H9 (cell line): Measurements from ENCODE around the gene NDUFA11. TPM values are rescaled to one million over a fixed set of nuclear protein-coding genes. Genes with fewer than 3 reads are reported as not detected.

Experiments used
- DNase-seq: peaks from one replicate; pipeline ENCODE4 v3.0.0-alpha.2; 2017
- H2AFZ ChIP-seq: one replicate; pipeline ENCODE4 v1.6.1; 2013; ENCODE audit warnings: mild to moderate bottlenecking, low read length, control low read depth, moderate library complexity
- H2AK5ac ChIP-seq: 2 replicates; pipeline ENCODE4 v1.6.1; 2013; ENCODE audit warnings: low read length, control low read depth, mixed read lengths; ENCODE audit not compliant: insufficient read length
- H2BK120ac ChIP-seq: one replicate; pipeline ENCODE4 v1.6.1; 2013; ENCODE audit warnings: low read depth, mild to moderate bottlenecking, low read length, control low read depth, inconsistent platforms; ENCODE audit not compliant: poor library complexity, severe bottlenecking
- H2BK12ac ChIP-seq: 2 replicates; pipeline ENCODE4 v1.6.1; 2013; ENCODE audit warnings: low read length, control low read depth, mixed read lengths, low read depth; ENCODE audit not compliant: insufficient read length
- H2BK15ac ChIP-seq: 2 replicates; pipeline ENCODE4 v1.6.1; 2013; ENCODE audit warnings: low read depth, low read length, control low read depth
- H2BK20ac ChIP-seq: one replicate; pipeline ENCODE4 v1.6.1; 2013; ENCODE audit warnings: low read depth, mild to moderate bottlenecking, low read length, control low read depth, inconsistent platforms; ENCODE audit not compliant: poor library complexity, severe bottlenecking
- H2BK5ac ChIP-seq: 2 replicates; pipeline ENCODE4 v1.6.1; 2013; ENCODE audit warnings: low read length, control low read depth, mixed read lengths; ENCODE audit not compliant: insufficient read length
- H3K14ac ChIP-seq: 2 replicates; pipeline ENCODE4 v1.6.1; 2013; ENCODE audit warnings: low read length, control low read depth; ENCODE audit not compliant: insufficient read depth
- H3K18ac ChIP-seq: 2 replicates; pipeline ENCODE4 v1.6.1; 2013; ENCODE audit warnings: low read depth, mild to moderate bottlenecking, mixed read lengths, low read length, control low read depth; ENCODE audit not compliant: insufficient read length
- H3K23ac ChIP-seq: 2 replicates; pipeline ENCODE4 v1.6.1; 2013; ENCODE audit warnings: low read length, control low read depth, mixed read lengths, low read depth; ENCODE audit not compliant: insufficient read length
- H3K23me2 ChIP-seq: 2 replicates; pipeline ENCODE4 v1.6.1; 2013; ENCODE audit warnings: low read depth, mild to moderate bottlenecking, mixed read lengths, low read length, control low read depth; ENCODE audit not compliant: insufficient read length, poor library complexity, severe bottlenecking
- H3K27ac ChIP-seq: 2 replicates; pipeline ENCODE4 v1.5.1; 2013; ENCODE audit warnings: low read length, control low read depth, mixed read lengths, low read depth; ENCODE audit not compliant: insufficient read length
- H3K27me3 ChIP-seq: 2 replicates; pipeline ENCODE4 v1.6.1; 2013; ENCODE audit warnings: low read length, control low read depth, inconsistent platforms; ENCODE audit not compliant: insufficient read depth
- H3K4ac ChIP-seq: 2 replicates; pipeline ENCODE4 v1.6.1; 2013; ENCODE audit warnings: low read depth, mild to moderate bottlenecking, control low read depth, inconsistent platforms, low read length, moderate library complexity
- H3K4me1 ChIP-seq: 2 replicates; pipeline ENCODE4 v1.6.1; 2013; ENCODE audit warnings: low read length, control low read depth, inconsistent platforms; ENCODE audit not compliant: insufficient read depth
- H3K4me2 ChIP-seq: 2 replicates; pipeline ENCODE4 v1.6.1; 2013; ENCODE audit warnings: low read length, control low read depth, mixed read lengths; ENCODE audit not compliant: insufficient read length, insufficient read depth
- H3K56ac ChIP-seq: 2 replicates; pipeline ENCODE4 v1.6.1; 2013; ENCODE audit warnings: low read depth, mild to moderate bottlenecking, mixed read lengths, low read length, control low read depth; ENCODE audit not compliant: insufficient read length
- H3K79me1 ChIP-seq: 2 replicates; pipeline ENCODE4 v1.6.1; 2013; ENCODE audit warnings: low read depth, mild to moderate bottlenecking, moderate library complexity, low read length, control low read depth, inconsistent platforms; ENCODE audit not compliant: insufficient read depth, poor library complexity, severe bottlenecking
- H3K79me2 ChIP-seq: 2 replicates; pipeline ENCODE4 v1.6.1; 2013; ENCODE audit warnings: low read length, control low read depth, inconsistent platforms; ENCODE audit not compliant: insufficient read depth
- H3K9ac ChIP-seq: 2 replicates; pipeline ENCODE4 v1.6.1; 2013; ENCODE audit warnings: low read length, control low read depth, mixed read lengths; ENCODE audit not compliant: insufficient read length; ENCODE audit errors: extremely low read depth
- H3K9me3 ChIP-seq: one replicate; pipeline ENCODE4 v1.6.1; 2013; ENCODE audit warnings: low read depth, low read length, inconsistent platforms; ENCODE audit not compliant: control insufficient read depth
- H3T11ph ChIP-seq: one replicate; pipeline ENCODE4 v1.6.1; 2013; ENCODE audit warnings: mild to moderate bottlenecking, low read length, control low read depth, inconsistent platforms
- H4K20me1 ChIP-seq: one replicate; pipeline ENCODE4 v1.6.1; 2013; ENCODE audit not compliant: control insufficient read depth, insufficient read length, insufficient read depth
- H4K5ac ChIP-seq: 2 replicates; pipeline ENCODE4 v1.6.1; 2013; ENCODE audit warnings: low read depth, mild to moderate bottlenecking, mixed read lengths, low read length, control low read depth; ENCODE audit not compliant: insufficient read length
- H4K8ac ChIP-seq: replicated peaks from 2 replicates; pipeline ENCODE4 v1.6.1; 2013; ENCODE audit warnings: low read length, control low read depth, mixed read lengths, low read depth; ENCODE audit not compliant: insufficient read length
- H4K91ac ChIP-seq: 2 replicates; pipeline ENCODE4 v1.6.1; 2013; ENCODE audit warnings: low read depth, mild to moderate bottlenecking, moderate library complexity, mixed read lengths, low read length, control low read depth; ENCODE audit not compliant: insufficient read length
- H3K27ac Mint-ChIP-seq, 3 experiments: 2 replicates in 2 of 3; 3 replicates in 1 of 3; pipeline ENCODE4 v1.8.0; 2020 to 2021; ENCODE audit warnings: mixed read lengths in 3 of 3, mild to moderate bottlenecking in 1 of 3, moderate library complexity in 1 of 3
- H3K27me3 Mint-ChIP-seq: 2 replicates; pipeline ENCODE4 v1.8.0; 2021; ENCODE audit warnings: low read depth, mild to moderate bottlenecking, moderate library complexity, mixed read lengths
- H3K36me3 Mint-ChIP-seq, 3 experiments: 2 replicates in 2 of 3; 3 replicates in 1 of 3; pipeline ENCODE4 v1.8.0; 2020 to 2021; ENCODE audit warnings: low read depth in 3 of 3, mixed read lengths in 3 of 3; ENCODE audit not compliant: insufficient read depth in 1 of 3
- H3K4me1 Mint-ChIP-seq, 2 experiments: 2 replicates each; pipeline ENCODE4 v1.8.0; 2020; ENCODE audit warnings: mixed read lengths in 2 of 2
- H3K4me3 Mint-ChIP-seq, 2 experiments: 2 replicates in 1 of 2; 3 replicates in 1 of 2; pipeline ENCODE4 v1.8.0; 2020 to 2021; ENCODE audit warnings: mild to moderate bottlenecking in 2 of 2, mixed read lengths in 2 of 2, moderate library complexity in 1 of 2
- H3K9me3 Mint-ChIP-seq, 2 experiments: 2 replicates in 1 of 2; 3 replicates in 1 of 2; pipeline ENCODE4 v1.8.0; 2020; ENCODE audit warnings: mild to moderate bottlenecking in 2 of 2, mixed read lengths in 2 of 2, moderate library complexity in 1 of 2
- CTCF ChIP-seq: fragments of 200-600 bp; sonication (generic); conservative IDR thresholded peaks from 3 replicates; pipeline ENCODE4 v1.8.0; 2021; ENCODE audit warnings: antibody characterized with exemption, mild to moderate bottlenecking
- WGBS: extraction: QIAGEN DNeasy Blood & Tissue Kit; methylation state at CpG from one replicate; pipeline ENCODE4 v1.1.7; 2013; ENCODE audit warnings: missing lambda C conversion rate, low lambda C conversion rate, mixed read lengths; ENCODE audit not compliant: insufficient read length; ENCODE audit errors: extremely low coverage; 5-methylcytosine and 5-hydroxymethylcytosine counted together
- total RNA-seq: library from RNA; stranded (reverse); gene quantifications from 2 replicates; pipeline ENCODE4 v1.2.1, GENCODE V29; 2021

Gene NDUFA11
- total RNA-seq, 1 experiment from 2014 or later, result 282 TPM

- Histone ChIP-seq H3K18ac (no peak overlapping the region), H3K4me1 (no peaks in the 10 kb centered on the region), H2AFZ (no peak overlapping the region), H3K9ac (no peak overlapping the region), H3K79me2 (no peaks in the 10 kb centered on the region), H3K27me3 (no peaks in the 10 kb centered on the region; the same call in 1 of the 2 replicates), H2AK5ac (no peak overlapping the region), H3K23ac (no peak overlapping the region), H2BK20ac (no peak overlapping the region), H3K4me2 (no peak overlapping the region), H4K20me1 (no peaks in the 10 kb centered on the region), H4K5ac (no peak overlapping the region), H2BK5ac (no peak overlapping the region), H3K27ac (no peak overlapping the region), H2BK12ac (no peak overlapping the region), H2BK120ac (no peak overlapping the region), H3T11ph (no peak overlapping the region), H3K14ac (no peak overlapping the region), H2BK15ac (no peak overlapping the region), H3K4ac (no peak overlapping the region), H3K79me1 (no peaks in the 10 kb centered on the region), H3K56ac (no peak overlapping the region), H4K91ac (no peak overlapping the region), H3K23me2 (no peaks in the 10 kb centered on the region), H3K9me3 (no peaks in the 10 kb centered on the region), H4K8ac (no peak overlapping the region)
- H3K4me3 Mint-ChIP-seq, result no peak overlapping the region
- no peak for TF ChIP-seq CTCF
- WGBS, result no CpG with 5 or more reads among the region's 1 CpG
- H3K36me3 Mint-ChIP-seq, result peaks cover 0 to 9% (median 0%) of the 10 kb centered on the region in 3 experiments; a peak in 2 of 7 replicates
- no peaks in the 10 kb centered on the region for H3K4me1 Mint-ChIP-seq
- H3K9me3 Mint-ChIP-seq, result no peaks in the 10 kb centered on the region
- DNase-seq, result no peak
- H3K27ac Mint-ChIP-seq, result no peak overlapping the region
- H3K27me3 Mint-ChIP-seq, result no peaks in the 10 kb centered on the region; the same call in 1 of the 2 replicates
Observed at GRCh38 chr19:5910638-5910907, 7.0 kb upstream of the NDUFA11 start.
